ENCODE measurements around the gene KRTAP19-4. TPM values are rescaled to one million over a fixed set of nuclear protein-coding genes. Genes with fewer than 3 reads are reported as not detected.

KRTAP19-4 gene
- total and polyA plus RNA-seq, 2 of the 4 experiments (the other 2 are of a cell fraction): not detected

Small RNA genes lying within 50 kb of the gene (microRNA-seq; reads per million reads assigned to microRNA genes)
- gene AP000567.1 (ENCODE audit: insufficient read depth, insufficient read length) (not detected), gene KRTAP19-10P (ENCODE audit: insufficient read depth, insufficient read length) (not detected), gene KRTAP19-11P (ENCODE audit: insufficient read depth, insufficient read length) (not detected), gene KRTAP19-9P (ENCODE audit: insufficient read depth, insufficient read length) (not detected)

Small RNA genes lying within 50 kb of the gene (small RNA-seq; reads per million reads assigned to genes)
- gene AP000567.1 (0 reads per million in 5 experiments), gene KRTAP19-10P (0 reads per million in 5 experiments), gene KRTAP19-11P (0 reads per million in 5 experiments), gene KRTAP19-9P (0 reads per million in 5 experiments)

Other genes with a start within 250 kb of the KRTAP19-4 start
- not detected in 2 replicates for gene KRTAP24-1, start 214.2 kb downstream of the KRTAP19-4 start, total RNA-seq (2012; rRNA removed)
- not detected in 2 replicates for gene KRTAP24-1, start 214.2 kb downstream of the KRTAP19-4 start, polyA plus RNA-seq (2012; rRNA removed)
- not detected in 2 replicates for gene KRTAP25-1, start 207.7 kb downstream of the KRTAP19-4 start, total RNA-seq (2012; rRNA removed)
- not detected in 2 replicates for gene KRTAP25-1, start 207.7 kb downstream of the KRTAP19-4 start, polyA plus RNA-seq (2012; rRNA removed)
- not detected in 2 replicates for gene KRTAP26-1, start 176.8 kb downstream of the KRTAP19-4 start, total RNA-seq (2012; rRNA removed)
- not detected in 2 replicates for gene KRTAP26-1, start 176.8 kb downstream of the KRTAP19-4 start, polyA plus RNA-seq (2012; rRNA removed)
- gene KRTAP27-1, start 159.5 kb downstream of the KRTAP19-4 start, total RNA-seq (2012; rRNA removed): not detected in 2 replicates
- not detected in 2 replicates for gene KRTAP27-1, start 159.5 kb downstream of the KRTAP19-4 start, polyA plus RNA-seq (2012; rRNA removed)
- gene KRTAP23-1, start 148.6 kb downstream of the KRTAP19-4 start, total RNA-seq (2012; rRNA removed): not detected in 2 replicates
- not detected in 2 replicates for gene KRTAP23-1, start 148.6 kb downstream of the KRTAP19-4 start, polyA plus RNA-seq (2012; rRNA removed)
- gene KRTAP13-2, start 124.9 kb downstream of the KRTAP19-4 start, total RNA-seq (2012; rRNA removed): not detected in 2 replicates
- gene KRTAP13-2, start 124.9 kb downstream of the KRTAP19-4 start, polyA plus RNA-seq (2012; rRNA removed): not detected in 2 replicates
- not detected in 2 replicates for gene KRTAP13-1, start 101.1 kb downstream of the KRTAP19-4 start, total RNA-seq (2012; rRNA removed)
- gene KRTAP13-1, start 101.1 kb downstream of the KRTAP19-4 start, polyA plus RNA-seq (2012; rRNA removed): not detected in 2 replicates
- not detected in 2 replicates for gene KRTAP13-3, start 71.2 kb downstream of the KRTAP19-4 start, total RNA-seq (2012; rRNA removed)
- gene KRTAP13-3, start 71.2 kb downstream of the KRTAP19-4 start, polyA plus RNA-seq (2012; rRNA removed): not detected in 2 replicates
- not detected in 2 replicates for gene KRTAP13-4, start 66.9 kb downstream of the KRTAP19-4 start, total RNA-seq (2012; rRNA removed)
- not detected in 2 replicates for gene KRTAP13-4, start 66.9 kb downstream of the KRTAP19-4 start, polyA plus RNA-seq (2012; rRNA removed)
- not detected in 2 replicates for gene KRTAP15-1, start 56.9 kb downstream of the KRTAP19-4 start, total RNA-seq (2012; rRNA removed)
- not detected in 2 replicates for gene KRTAP15-1, start 56.9 kb downstream of the KRTAP19-4 start, polyA plus RNA-seq (2012; rRNA removed)
- not detected in 2 replicates for gene KRTAP19-1, start 16.8 kb downstream of the KRTAP19-4 start, total RNA-seq (2012; rRNA removed)
- not detected in 2 replicates for gene KRTAP19-1, start 16.8 kb downstream of the KRTAP19-4 start, polyA plus RNA-seq (2012; rRNA removed)
- gene KRTAP19-2, start 9.7 kb downstream of the KRTAP19-4 start, total RNA-seq (2012; rRNA removed): not detected in 2 replicates
- gene KRTAP19-2, start 9.7 kb downstream of the KRTAP19-4 start, polyA plus RNA-seq (2012; rRNA removed): not detected in 2 replicates
- not detected in 2 replicates for gene KRTAP19-3, start 5.2 kb downstream of the KRTAP19-4 start, total RNA-seq (2012; rRNA removed)
- not detected in 2 replicates for gene KRTAP19-3, start 5.2 kb downstream of the KRTAP19-4 start, polyA plus RNA-seq (2012; rRNA removed)
- not detected in 2 replicates for gene KRTAP19-5, start 5.0 kb upstream of the KRTAP19-4 start, total RNA-seq (2012; rRNA removed)
- gene KRTAP19-5, start 5.0 kb upstream of the KRTAP19-4 start, polyA plus RNA-seq (2012; rRNA removed): not detected in 2 replicates
- gene KRTAP19-6, start 44.7 kb upstream of the KRTAP19-4 start, total RNA-seq (2012; rRNA removed): not detected in 2 replicates
- gene KRTAP19-6, start 44.7 kb upstream of the KRTAP19-4 start, polyA plus RNA-seq (2012; rRNA removed): not detected in 2 replicates
- not detected in 2 replicates for gene KRTAP19-7, start 64.1 kb upstream of the KRTAP19-4 start, total RNA-seq (2012; rRNA removed)
- not detected in 2 replicates for gene KRTAP19-7, start 64.1 kb upstream of the KRTAP19-4 start, polyA plus RNA-seq (2012; rRNA removed)
- gene KRTAP22-2, start 93.2 kb upstream of the KRTAP19-4 start, total RNA-seq (2012; rRNA removed): not detected in 2 replicates
- gene KRTAP22-2, start 93.2 kb upstream of the KRTAP19-4 start, polyA plus RNA-seq (2012; rRNA removed): not detected in 2 replicates
- not detected in 2 replicates for gene KRTAP6-3, start 95.3 kb upstream of the KRTAP19-4 start, total RNA-seq (2012; rRNA removed)
- not detected in 2 replicates for gene KRTAP6-3, start 95.3 kb upstream of the KRTAP19-4 start, polyA plus RNA-seq (2012; rRNA removed)
- not detected in 2 replicates for gene KRTAP6-2, start 101.7 kb upstream of the KRTAP19-4 start, total RNA-seq (2012; rRNA removed)
- not detected in 2 replicates for gene KRTAP6-2, start 101.7 kb upstream of the KRTAP19-4 start, polyA plus RNA-seq (2012; rRNA removed)
- not detected in 2 replicates for gene KRTAP22-1, start 103.9 kb upstream of the KRTAP19-4 start, total RNA-seq (2012; rRNA removed)
- gene KRTAP22-1, start 103.9 kb upstream of the KRTAP19-4 start, polyA plus RNA-seq (2012; rRNA removed): not detected in 2 replicates
- gene KRTAP6-1, start 116.8 kb upstream of the KRTAP19-4 start, total RNA-seq (2012; rRNA removed): not detected in 2 replicates
- gene KRTAP6-1, start 116.8 kb upstream of the KRTAP19-4 start, polyA plus RNA-seq (2012; rRNA removed): not detected in 2 replicates
- gene KRTAP20-1, start 119.3 kb upstream of the KRTAP19-4 start, total RNA-seq (2012; rRNA removed): not detected in 2 replicates
- gene KRTAP20-1, start 119.3 kb upstream of the KRTAP19-4 start, polyA plus RNA-seq (2012; rRNA removed): not detected in 2 replicates
- gene KRTAP20-4, start 123.5 kb upstream of the KRTAP19-4 start, total RNA-seq (2012; rRNA removed): not detected in 2 replicates
- gene KRTAP20-4, start 123.5 kb upstream of the KRTAP19-4 start, polyA plus RNA-seq (2012; rRNA removed): not detected in 2 replicates
- not detected in 2 replicates for gene KRTAP20-2, start 138.0 kb upstream of the KRTAP19-4 start, total RNA-seq (2012; rRNA removed)
- not detected in 2 replicates for gene KRTAP20-2, start 138.0 kb upstream of the KRTAP19-4 start, polyA plus RNA-seq (2012; rRNA removed)
- not detected in 2 replicates for gene KRTAP20-3, start 145.7 kb upstream of the KRTAP19-4 start, total RNA-seq (2012; rRNA removed)
- gene KRTAP20-3, start 145.7 kb upstream of the KRTAP19-4 start, polyA plus RNA-seq (2012; rRNA removed): not detected in 2 replicates
- not detected in 2 replicates for gene KRTAP21-3, start 221.6 kb upstream of the KRTAP19-4 start, total RNA-seq (2012; rRNA removed)
- not detected in 2 replicates for gene KRTAP21-3, start 221.6 kb upstream of the KRTAP19-4 start, polyA plus RNA-seq (2012; rRNA removed)